HepG2 (cell line): ENCODE measurements around the gene PLCB1. TPM values are rescaled to one million over a fixed set of nuclear protein-coding genes. Genes with fewer than 3 reads are reported as not detected.
A peak's percentile ranks its signal among the peaks of the same experiment; 100 is the strongest.

Experiments used
- ATAC-seq: fragments of 200-7000 bp; cut with Tn5 transposase; 3 replicates; pipeline ENCODE4 v1.9.1; 2020; ENCODE audit warnings: mild to moderate bottlenecking, moderate library complexity
- BruUV-seq: library from RNA; stranded (reverse); fragments of 400-500 nt; replicated peaks from 2 replicates; lab custom pipeline; 2021; lab: Mats Ljungman, UMichigan
- CTCF ChIA-PET: fragments of 300-600 bp; formaldehyde crosslinking; extraction: SDS; loops from one replicate; lab custom pipeline; 2021; ENCODE audit warnings: low total read pairs, inconsistent platforms, low intra/inter-chr PET ratio; lab: Yijun Ruan, JAX
- POLR2A ChIA-PET: fragments of 350-600 bp; sonication (Branson Sonifier 250); formaldehyde crosslinking; loops from one replicate; lab custom pipeline; 2020; ENCODE audit warnings: antibody characterized with exemption, inconsistent platforms; lab: Yijun Ruan, JAX
- DNase-seq: peaks from one replicate; pipeline ENCODE4 v3.0.0-alpha.2; 2015; ENCODE audit warnings: low spot score
- FAIRE-seq: peaks from 3 replicates; lab custom pipeline; 2011; peaks lifted over from hg19 to GRCh38; lab: Jason Lieb, UNC
- H2AFZ ChIP-seq: one replicate; pipeline ENCODE4 v1.6.1; 2011; ENCODE audit warnings: low read length, inconsistent platforms
- H3K27ac ChIP-seq: fragments of 300-600 bp; 3 replicates; pipeline ENCODE4 v1.8.0; 2011; ENCODE audit warnings: mixed run types, mild to moderate bottlenecking, mixed read lengths, low read length, inconsistent platforms; ENCODE audit not compliant: insufficient read depth; ENCODE audit errors: extremely low read length
- H3K27me3 ChIP-seq, 2 experiments: fragments of 200-600 bp in 1 of 2; 2 replicates in 1 of 2; 3 replicates in 1 of 2; pipeline versions ENCODE4 v1.6.0 to v1.8.0; 2011; ENCODE audit warnings: low read length in 2 of 2, mild to moderate bottlenecking in 2 of 2, moderate library complexity in 2 of 2, inconsistent platforms in 1 of 2; ENCODE audit not compliant: insufficient read depth in 2 of 2, control insufficient read depth in 1 of 2
- H3K36me3 ChIP-seq, 2 experiments: fragments of 200-600 bp in 1 of 2; replicated peaks in 1 of 2; 2 replicates in 1 of 2; 3 replicates in 1 of 2; pipeline versions ENCODE4 v1.5.1 to v1.8.0; 2011; ENCODE audit warnings: low read length in 2 of 2, inconsistent platforms in 1 of 2; ENCODE audit not compliant: insufficient read depth in 2 of 2, control insufficient read depth in 1 of 2
- H3K4me1 ChIP-seq: 2 replicates; pipeline ENCODE4 v1.5.1; 2012; ENCODE audit warnings: low read length, inconsistent platforms; ENCODE audit not compliant: insufficient read depth
- H3K4me2 ChIP-seq: 2 replicates; pipeline ENCODE4 v1.6.0; 2011; ENCODE audit warnings: low read depth, low read length, inconsistent platforms
- H3K4me3 ChIP-seq, 3 experiments: fragments of 200-600 bp in 1 of 3; sonication (generic), shearing (Covaris generic) in 1 of 3; replicated peaks in 1 of 3; 2 replicates each; pipeline ENCODE4 v1.5.1; 2011 to 2016; ENCODE audit warnings: low read length in 3 of 3, inconsistent platforms in 2 of 3, low read depth in 2 of 3, mild to moderate bottlenecking in 2 of 3, control low read depth in 1 of 3, mixed read lengths in 1 of 3; ENCODE audit not compliant: insufficient read depth in 1 of 3
- H3K79me2 ChIP-seq: one replicate; pipeline ENCODE4 v1.6.1; 2011; ENCODE audit warnings: low read length, inconsistent platforms; ENCODE audit not compliant: insufficient read depth
- H3K9ac ChIP-seq: 2 replicates; pipeline ENCODE4 v1.6.0; 2011; ENCODE audit warnings: mild to moderate bottlenecking, low read depth, low read length, inconsistent platforms; ENCODE audit not compliant: insufficient read depth
- H3K9me3 ChIP-seq: 2 replicates; pipeline ENCODE4 v1.5.1; 2012; ENCODE audit warnings: mild to moderate bottlenecking, low read length
- H4K20me1 ChIP-seq: 2 replicates; pipeline ENCODE4 v1.6.0; 2011; ENCODE audit warnings: inconsistent platforms, mild to moderate bottlenecking, low read length, moderate library complexity; ENCODE audit not compliant: insufficient read depth
- ETS1 ChIP-seq: sonication (generic); formaldehyde crosslinking; IDR thresholded peaks from 2 replicates; pipeline ENCODE4 v1.4.0; 2020; ENCODE audit warnings: missing genetic modification reagents
- HIC2 ChIP-seq: sonication (generic); formaldehyde crosslinking; IDR thresholded peaks from 2 replicates; pipeline ENCODE4 v1.9.0; 2022; ENCODE audit warnings: low read depth, missing genetic modification reagents
- MXI1 ChIP-seq: IDR thresholded peaks from 3 replicates; pipeline ENCODE4 v1.6.1; 2012; ENCODE audit warnings: low read depth, low read length, inconsistent platforms, borderline replicate concordance
- PHF5A ChIP-seq: IDR thresholded peaks from one replicate; pipeline ENCODE4 v1.6.1; 2018; ENCODE audit warnings: low read depth, missing genetic modification reagents; ENCODE audit not compliant: unreplicated experiment
- ZBTB20 ChIP-seq: sonication (generic); formaldehyde crosslinking; IDR thresholded peaks from 2 replicates; pipeline ENCODE4 v1.8.1; 2023; ENCODE audit warnings: missing genetic modification reagents, low read depth, mild to moderate bottlenecking, borderline replicate concordance
- ZBTB8A ChIP-seq: sonication (generic); formaldehyde crosslinking; IDR thresholded peaks from 2 replicates; pipeline ENCODE4 v1.4.0; 2020; ENCODE audit warnings: mild to moderate bottlenecking, low read depth, missing genetic modification reagents, borderline replicate concordance
- ZNF615 ChIP-seq: sonication (generic); formaldehyde crosslinking; IDR thresholded peaks from 2 replicates; pipeline ENCODE4 v1.5.0; 2020; ENCODE audit warnings: mild to moderate bottlenecking, missing genetic modification reagents, borderline replicate concordance
- ZSCAN5A ChIP-seq: sonication (generic); formaldehyde crosslinking; IDR thresholded peaks from 2 replicates; pipeline ENCODE4 v1.8.0; 2022; ENCODE audit warnings: mild to moderate bottlenecking, missing genetic modification reagents, borderline replicate concordance
- WGBS: methylation state at CpG from one replicate; pipeline ENCODE4 v1.1.6; 2017; ENCODE audit warnings: low lambda C conversion rate; 5-methylcytosine and 5-hydroxymethylcytosine counted together
- in situ Hi-C: cut with HindIII; loops from 2 replicates; pipeline ENCODE4 v1.10.0; 2017; ENCODE audit warnings: low pct_unique_long_range_greater_than_20kb; ENCODE audit not compliant: extremely low pct_ligation_motif_present
- intact Hi-C: fragments of 100-400 bp; cut with micrococcal nuclease; formaldehyde crosslinking; loops from one replicate; pipeline ENCODE4 v1.10.0; 2022; ENCODE audit not compliant: unreplicated experiment
- polyA plus RNA-seq, 8 experiments: library from polyadenylated mRNA; depleted of rRNA in 3 of 8; stranded (reverse) in 7 of 8; unstranded in 1 of 8; fragments of >200 nt; fragmentation: Illumina TruSeq in 4 of 8; extraction: Trizol in 4 of 8; gene quantifications; 2 replicates each; pipeline versions ENCODE4 v1.2.1 to v1.2.3, GENCODE V29; 2011 to 2016; ENCODE audit warnings: low read depth in 4 of 8, missing spikeins in 1 of 8, mixed read lengths in 1 of 8; ENCODE audit not compliant: insufficient read depth in 1 of 8
- total RNA-seq, 5 experiments: library from RNA; depleted of rRNA; stranded (reverse); fragments of >200 nt; fragmentation: Illumina TruSeq; extraction: Trizol; gene quantifications; 2 replicates each; pipeline ENCODE4 v1.2.3, GENCODE V29; 2016; ENCODE audit warnings: low read depth in 1 of 5
- TF ChIP-seq, protein P1 (sequence below): sonication (generic); formaldehyde crosslinking; IDR thresholded peaks from 2 replicates; pipeline ENCODE4 v1.9.0; 2021; ENCODE audit warnings: missing genetic modification reagents, borderline replicate concordance

Gene PLCB1
- total and polyA plus RNA-seq, 2 of the 13 experiments (the other 11 are each of a cell fraction or from before 2014, with no cell fraction given) = 42.4 to 55.9 TPM

DNA sequence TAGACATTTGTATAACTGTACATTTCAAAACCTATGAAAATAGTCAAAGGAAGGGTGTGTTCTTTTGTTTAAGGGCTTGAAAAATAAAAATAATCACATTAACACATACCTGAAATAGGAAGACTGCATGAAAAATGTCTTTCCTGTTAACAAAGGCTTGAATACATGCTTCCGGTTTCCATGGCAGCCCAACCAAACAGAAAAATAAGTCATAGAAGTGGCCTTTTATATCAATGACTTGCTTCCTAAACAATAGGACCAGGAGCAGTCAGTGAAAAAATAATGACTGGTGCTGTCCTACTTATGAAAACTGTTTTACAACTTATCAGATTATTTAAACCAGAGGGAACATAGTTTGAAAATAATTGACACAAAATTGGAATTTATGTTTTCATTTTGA, 524.3 kb downstream of the PLCB1 start:
- intact Hi-C loops (no loop called here), in situ Hi-C loops (no loop called here)
- no peak for ATAC-seq
- no peak overlapping the region for H3K9ac ChIP-seq
- H3K4me2 ChIP-seq = no peak overlapping the region
- H4K20me1 ChIP-seq = no peaks in the 10 kb centered on the region
- H2AFZ ChIP-seq = no peak overlapping the region
- no peak for FAIRE-seq
- 93% methylated on average over 1 of the region's 1 CpG for WGBS
- BruUV-seq = TSS peak; percentile 4
- DNase-seq = peak; percentile 14
- no peak overlapping the region for H3K27ac ChIP-seq
- ChIA-PET CTCF (no interaction called here), POLR2A (no interaction called here)
- no peaks in the 10 kb centered on the region for H3K9me3 ChIP-seq
- H3K79me2 ChIP-seq = no peaks in the 10 kb centered on the region
- no peak overlapping the region for H3K4me3 ChIP-seq
- peaks cover 4 to 6% of the 10 kb centered on the region in 2 experiments; a peak in 3 of 5 replicates for H3K36me3 ChIP-seq
- H3K27me3 ChIP-seq = no peaks in the 10 kb centered on the region
- no peaks in the 10 kb centered on the region for H3K4me1 ChIP-seq
- no peak for TF ChIP-seq ZBTB8A (CRISPR knock-in tag)
- no peak for TF ChIP-seq PHF5A (CRISPR knock-in tag)
- no peak for TF ChIP-seq ZNF615
- TF ChIP-seq HIC2 (CRISPR knock-in tag) = no peak
- no peak for TF ChIP-seq ZSCAN5A (CRISPR knock-in tag)
- TF ChIP-seq, protein P1, sequence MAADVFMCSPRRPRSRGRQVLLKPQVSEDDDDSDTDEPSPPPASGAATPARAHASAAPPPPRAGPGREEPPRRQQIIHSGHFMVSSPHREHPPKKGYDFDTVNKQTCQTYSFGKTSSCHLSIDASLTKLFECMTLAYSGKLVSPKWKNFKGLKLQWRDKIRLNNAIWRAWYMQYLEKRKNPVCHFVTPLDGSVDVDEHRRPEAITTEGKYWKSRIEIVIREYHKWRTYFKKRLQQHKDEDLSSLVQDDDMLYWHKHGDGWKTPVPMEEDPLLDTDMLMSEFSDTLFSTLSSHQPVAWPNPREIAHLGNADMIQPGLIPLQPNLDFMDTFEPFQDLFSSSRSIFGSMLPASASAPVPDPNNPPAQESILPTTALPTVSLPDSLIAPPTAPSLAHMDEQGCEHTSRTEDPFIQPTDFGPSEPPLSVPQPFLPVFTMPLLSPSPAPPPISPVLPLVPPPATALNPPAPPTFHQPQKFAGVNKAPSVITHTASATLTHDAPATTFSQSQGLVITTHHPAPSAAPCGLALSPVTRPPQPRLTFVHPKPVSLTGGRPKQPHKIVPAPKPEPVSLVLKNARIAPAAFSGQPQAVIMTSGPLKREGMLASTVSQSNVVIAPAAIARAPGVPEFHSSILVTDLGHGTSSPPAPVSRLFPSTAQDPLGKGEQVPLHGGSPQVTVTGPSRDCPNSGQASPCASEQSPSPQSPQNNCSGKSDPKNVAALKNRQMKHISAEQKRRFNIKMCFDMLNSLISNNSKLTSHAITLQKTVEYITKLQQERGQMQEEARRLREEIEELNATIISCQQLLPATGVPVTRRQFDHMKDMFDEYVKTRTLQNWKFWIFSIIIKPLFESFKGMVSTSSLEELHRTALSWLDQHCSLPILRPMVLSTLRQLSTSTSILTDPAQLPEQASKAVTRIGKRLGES (CRISPR knock-in tag) = no peak
- no peak for TF ChIP-seq ETS1 (CRISPR knock-in tag)
- no peak for TF ChIP-seq MXI1
- no peak for TF ChIP-seq ZBTB20 (CRISPR knock-in tag)
